GM18498 (cell line): ENCODE measurements around the gene SELE.
"Not testable (repeated sequence)": the region's sequence is repeated elsewhere in the genome, so short reads cannot be mapped to it uniquely, and the experiment has no call there.

Experiments
- ATAC-seq: cut with Tn5 transposase; IDR thresholded peaks from one replicate; pipeline ENCODE4 v1.9.1; 2021; ENCODE audit warnings: mild to moderate bottlenecking, moderate library complexity; ENCODE audit not compliant: unreplicated experiment

SELE gene

DNA sequence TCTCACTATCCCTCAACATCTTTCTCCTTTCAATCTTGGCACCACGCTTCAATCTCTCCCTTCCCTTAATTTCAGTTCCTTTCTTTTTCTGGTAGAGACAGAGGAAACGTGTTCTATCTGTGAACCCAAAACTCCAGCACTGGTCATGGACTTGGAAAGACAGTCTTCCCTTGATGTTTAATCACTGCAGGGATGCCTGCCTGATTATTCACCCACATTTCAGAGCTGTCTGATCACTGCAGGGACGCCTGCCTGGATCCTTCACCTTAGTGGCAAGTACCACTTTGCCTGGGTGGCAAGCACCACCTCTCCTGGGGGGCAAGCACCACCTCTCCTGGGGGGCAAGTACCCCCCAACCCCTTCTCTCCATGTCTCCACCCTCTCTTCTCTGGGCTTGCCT lies 50.2 kb downstream of the SELE start:
- ATAC-seq: no peak

DNA sequence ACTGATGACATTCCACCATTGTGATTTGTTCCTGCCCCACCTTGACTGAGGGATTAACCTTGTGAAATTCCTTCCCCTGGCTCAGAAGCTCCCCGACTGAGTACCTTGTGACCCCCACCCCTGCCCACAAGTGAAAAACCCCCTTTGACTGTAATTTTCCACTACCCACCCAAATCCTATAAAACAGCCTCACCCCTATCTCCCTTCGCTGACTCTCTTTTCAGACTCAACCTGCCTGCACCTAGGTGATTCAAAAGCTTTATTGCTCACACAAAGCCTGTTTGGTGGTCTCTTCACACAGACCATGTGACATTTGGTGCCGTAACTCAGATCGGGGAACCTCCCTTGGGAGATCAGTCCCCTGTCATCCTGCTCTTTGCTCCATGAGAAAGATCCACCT lies 50.7 kb downstream of the SELE start:
- ATAC-seq: not testable (repeated sequence)

DNA sequence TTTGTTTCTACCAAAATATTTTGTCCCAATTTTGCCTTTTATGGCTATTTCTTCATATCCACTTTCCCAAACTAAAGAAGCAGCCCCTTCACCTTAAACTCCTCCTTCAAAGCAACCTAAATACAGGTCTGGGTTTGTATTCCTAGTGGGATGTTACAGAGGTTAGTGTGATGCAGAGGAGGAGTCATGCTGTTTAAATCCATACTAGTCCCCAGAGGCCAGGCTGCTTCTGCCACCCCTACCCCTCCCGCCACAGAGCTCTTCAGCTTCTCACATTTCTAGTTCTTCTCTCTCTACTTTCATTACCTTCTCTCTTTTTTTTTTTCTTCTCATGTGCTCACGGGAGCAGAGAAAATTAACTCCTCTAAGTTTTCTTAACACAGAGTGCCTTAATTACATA lies 51.8 kb downstream of the SELE start:
- peak; percentile 36 for ATAC-seq

DNA sequence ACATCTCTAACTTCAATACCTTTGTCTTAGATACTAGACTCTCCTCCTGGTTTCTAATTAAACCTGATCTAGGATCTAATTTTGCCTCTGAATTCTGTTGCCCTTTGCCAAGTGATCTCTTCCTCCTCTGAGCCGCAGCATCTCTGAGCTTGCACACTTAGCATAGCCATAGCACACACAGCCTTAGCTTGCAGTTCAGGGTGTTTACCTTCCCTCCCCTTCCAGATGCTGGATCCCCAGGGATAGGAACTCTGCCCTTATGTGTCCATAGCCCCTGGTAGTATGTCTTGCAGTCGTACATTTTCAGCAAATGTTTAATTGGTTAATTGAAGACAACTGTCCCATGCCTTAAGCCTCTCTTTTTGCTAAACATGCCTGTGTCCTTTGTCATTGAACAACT lies 52.7 kb downstream of the SELE start:
- peak; percentile 43 for ATAC-seq

DNA sequence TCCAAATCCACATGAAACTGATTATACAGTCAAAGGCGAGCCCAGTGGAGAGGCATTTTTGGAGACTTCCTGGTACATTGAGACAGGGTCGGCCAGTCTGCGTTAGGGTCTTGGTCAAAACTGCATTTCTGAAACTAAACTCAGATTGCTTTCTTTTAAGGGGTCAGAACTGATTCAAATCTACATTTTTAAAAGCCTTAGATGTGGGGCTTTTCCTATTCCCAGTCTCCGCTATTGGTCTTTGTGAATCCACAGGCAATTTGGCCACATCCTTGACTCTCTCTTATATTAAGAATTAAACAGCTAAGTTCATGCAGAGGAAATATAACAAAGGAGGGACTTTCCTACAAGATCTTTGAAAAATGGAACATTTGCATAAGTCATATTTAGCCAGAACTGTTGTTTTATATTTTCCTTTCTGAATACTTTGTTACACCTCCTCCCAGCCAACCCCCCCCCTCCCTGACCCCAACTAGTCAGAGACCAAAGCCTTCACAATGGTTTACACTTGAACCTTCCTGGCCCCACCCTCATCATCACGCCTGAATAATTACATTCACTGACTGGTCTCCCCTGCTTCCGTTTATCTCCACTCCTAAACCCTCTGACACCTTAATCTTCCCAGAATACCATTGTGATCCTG lies 53.4 kb downstream of the SELE start:
- peak; percentile 70 for ATAC-seq

DNA sequence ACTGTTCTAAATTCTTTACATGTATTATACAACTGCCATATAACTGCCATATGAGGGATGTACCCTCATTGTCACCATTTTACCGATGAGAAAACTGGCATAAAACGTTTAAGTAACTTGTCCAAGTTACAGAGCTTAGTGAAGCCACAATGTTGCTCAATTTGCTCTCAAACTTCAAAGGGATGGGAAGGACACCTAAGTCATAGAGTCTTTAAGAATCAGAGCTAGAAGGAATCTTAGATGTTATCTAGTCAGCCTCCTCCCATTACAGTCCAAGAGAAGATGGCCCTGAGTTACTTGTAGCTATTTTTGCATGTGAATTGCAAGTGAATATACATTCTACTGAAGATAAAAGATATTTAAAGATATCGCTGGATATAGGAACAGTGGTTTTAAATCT lies 54.2 kb downstream of the SELE start:
- no peak for ATAC-seq

DNA sequence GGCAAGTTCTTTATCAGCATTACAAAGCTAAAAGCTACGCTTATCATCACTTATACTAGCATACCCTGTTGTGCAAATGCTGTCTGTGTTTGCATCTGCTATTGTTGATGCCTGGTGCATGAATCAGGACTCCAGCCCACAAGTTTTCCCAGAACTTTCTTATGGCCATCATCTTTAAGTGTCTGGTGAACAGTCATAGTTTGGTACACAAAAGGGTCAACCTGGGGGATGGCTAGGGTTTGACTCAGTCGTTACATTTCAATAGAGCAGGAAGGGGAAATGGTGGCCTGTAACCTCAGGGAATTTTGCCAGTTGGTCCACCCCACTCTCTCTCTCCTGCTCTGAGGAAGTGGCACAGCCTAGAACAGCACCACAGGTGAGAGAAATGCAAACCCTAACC lies 57.9 kb downstream of the SELE start:
- ATAC-seq: no peak
